Measurements from ENCODE around the gene CLEC1B.
"Not testable (repeated sequence)": the region's sequence is repeated elsewhere in the genome, so short reads cannot be mapped to it uniquely, and the experiment has no call there.

The CLEC1B gene

GRCh38 chr12:9976626-9977025 lies 22.3 kb downstream of the CLEC1B start:
- intact Hi-C loops (cut with DNase I); DNase-seq: not testable (repeated sequence)

GRCh38 chr12:9975614-9976013 lies 23.3 kb downstream of the CLEC1B start:
- intact Hi-C loops (cut with DNase I) = no loop called here
- no peak for DNase-seq

GRCh38 chr12:9974731-9975130 lies 24.2 kb downstream of the CLEC1B start:
- DNase-seq; intact Hi-C loops (cut with DNase I): not testable (repeated sequence)

- intact Hi-C loops (cut with DNase I) = no loop called here
- DNase-seq = no peak
Measured at GRCh38 chr12:9973949-9974348, 25.0 kb downstream of the CLEC1B start.

- DNase-seq = no peak
- intact Hi-C loops (cut with DNase I) = no loop called here
Measured at GRCh38 chr12:9971181-9971580, 27.7 kb downstream of the CLEC1B start, which contains the start of gene CLEC12A. TSS of gene CLEC12A (plus strand) at chr12:9971409. CDS start at chr12:9971597, 188 bp downstream.

GRCh38 chr12:9969673-9970072 lies 29.2 kb downstream of the CLEC1B start:
- no peak for DNase-seq
- intact Hi-C loops (cut with DNase I) = no loop called here

- intact Hi-C loops (cut with DNase I) = no loop called here
- no peak for DNase-seq
Measured at GRCh38 chr12:9961901-9962300, 37.0 kb downstream of the CLEC1B start.

- intact Hi-C loops (cut with DNase I) = no loop called here
- no peak for DNase-seq
Measured at GRCh38 chr12:9961106-9961505, 37.8 kb downstream of the CLEC1B start.

- DNase-seq = no peak
- intact Hi-C loops (cut with DNase I) = no loop called here
Measured at GRCh38 chr12:9960590-9960989, 38.3 kb downstream of the CLEC1B start.

GRCh38 chr12:9957834-9958233 lies 41.1 kb downstream of the CLEC1B start:
- intact Hi-C loops (cut with DNase I) = no loop called here
- no peak for DNase-seq

GRCh38 chr12:9952954-9953729 lies 45.8 kb downstream of the CLEC1B start:
- intact Hi-C loops (cut with DNase I) = not testable (repeated sequence)
- DNase-seq = peak in 1 of 10 donors; percentile 72

- DNase-seq = no peak
- intact Hi-C loops (cut with DNase I) = no loop called here
Measured at GRCh38 chr12:9951026-9951675, 47.8 kb downstream of the CLEC1B start.

- intact Hi-C loops (cut with DNase I) = no loop called here
- DNase-seq = no peak
Measured at GRCh38 chr12:9948606-9949296, 50.2 kb downstream of the CLEC1B start.

- intact Hi-C loops (cut with DNase I) = no loop called here
- no peak for DNase-seq
Measured at GRCh38 chr12:9947674-9948073, 51.2 kb downstream of the CLEC1B start.

GRCh38 chr12:9944391-9944790 lies 54.5 kb downstream of the CLEC1B start:
- no peak for DNase-seq
- intact Hi-C loops (cut with DNase I) = no loop called here

- DNase-seq = peak in 5 of 10 donors; percentile 4 to 86 (median 9)
Measured at GRCh38 chr12:9943240-9943639, 55.7 kb downstream of the CLEC1B start.

More at GRCh38 chr12:9943240-9943639, 55.7 kb downstream of the CLEC1B start:
- intact Hi-C loops (cut with DNase I) = no loop called here

All from posterior cingulate gyrus (tissue), 11 donors.